ENCODE results near the gene MEGF11. TPM values are rescaled to one million over a fixed set of nuclear protein-coding genes. Genes with fewer than 3 reads are reported as not detected.

The MEGF11 gene
- total RNA-seq, 2 experiments from 2014 or later, result 3.3 to 6.8 TPM

DNA sequence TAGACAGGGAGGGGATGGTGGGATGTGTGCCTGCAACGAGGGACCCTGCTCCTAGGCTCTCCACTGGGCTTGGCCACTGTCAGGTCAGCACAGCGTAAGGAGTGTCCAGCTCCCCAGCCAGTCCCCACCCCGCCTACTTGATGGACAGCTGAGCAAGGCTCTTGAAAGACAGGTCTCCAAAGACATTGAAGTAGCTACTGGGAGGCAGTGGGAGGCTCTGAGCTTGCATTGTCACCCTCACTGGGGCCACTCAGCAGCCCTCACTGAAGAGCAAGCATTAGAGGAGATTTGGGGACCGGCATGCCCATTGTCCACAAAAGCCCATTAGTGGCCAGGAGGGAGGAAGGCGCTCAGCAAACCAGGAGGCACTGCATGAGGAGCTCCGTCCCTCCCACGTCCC lies 146.5 kb downstream of the MEGF11 start:
- no peak for DNase-seq (ENCODE audit: low spot score)
- H3K9me3 ChIP-seq (ENCODE audit: low read length), result no peaks in the 10 kb centered on the region
- TF ChIP-seq EZH2phosphoT487 (IDR thresholded peaks at IDR 0.05; ENCODE audit: borderline replicate concordance, low read depth, low read length), result no peak
- TF ChIP-seq, protein P1, sequence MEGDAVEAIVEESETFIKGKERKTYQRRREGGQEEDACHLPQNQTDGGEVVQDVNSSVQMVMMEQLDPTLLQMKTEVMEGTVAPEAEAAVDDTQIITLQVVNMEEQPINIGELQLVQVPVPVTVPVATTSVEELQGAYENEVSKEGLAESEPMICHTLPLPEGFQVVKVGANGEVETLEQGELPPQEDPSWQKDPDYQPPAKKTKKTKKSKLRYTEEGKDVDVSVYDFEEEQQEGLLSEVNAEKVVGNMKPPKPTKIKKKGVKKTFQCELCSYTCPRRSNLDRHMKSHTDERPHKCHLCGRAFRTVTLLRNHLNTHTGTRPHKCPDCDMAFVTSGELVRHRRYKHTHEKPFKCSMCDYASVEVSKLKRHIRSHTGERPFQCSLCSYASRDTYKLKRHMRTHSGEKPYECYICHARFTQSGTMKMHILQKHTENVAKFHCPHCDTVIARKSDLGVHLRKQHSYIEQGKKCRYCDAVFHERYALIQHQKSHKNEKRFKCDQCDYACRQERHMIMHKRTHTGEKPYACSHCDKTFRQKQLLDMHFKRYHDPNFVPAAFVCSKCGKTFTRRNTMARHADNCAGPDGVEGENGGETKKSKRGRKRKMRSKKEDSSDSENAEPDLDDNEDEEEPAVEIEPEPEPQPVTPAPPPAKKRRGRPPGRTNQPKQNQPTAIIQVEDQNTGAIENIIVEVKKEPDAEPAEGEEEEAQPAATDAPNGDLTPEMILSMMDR (conservative IDR thresholded peaks at IDR 0.05; ENCODE audit: low read length), result no peak
- no peak overlapping the region for H3K4me2 ChIP-seq (ENCODE audit: low read length)
- BruUV-seq (replicated peaks), result no TSS peak
- H2AFZ ChIP-seq (ENCODE audit: low read length), result no peak overlapping the region
- ChIA-PET POLR2A (interaction anchor here (0.7 kb wide), 1 partner anchor 131 kb away, joined by 3 read pairs; no protein-coding TSS in a partner anchor), CTCF (ENCODE audit: unreplicated experiment) (no interaction called here)
- H3K4me3 ChIP-seq (ENCODE audit: low read depth, low read length, poor library complexity, severe bottlenecking), result no peak overlapping the region
- intact Hi-C loops (cut with micrococcal nuclease; ENCODE audit: unreplicated experiment), result no loop called here
- no peaks in the 10 kb centered on the region for H3K79me2 ChIP-seq (ENCODE audit: insufficient read depth, low read depth, low read length)
- no peaks in the 10 kb centered on the region for H3K36me3 ChIP-seq (ENCODE audit: insufficient read depth, low read length)
- no peaks in the 10 kb centered on the region for H4K20me1 ChIP-seq (ENCODE audit: insufficient read depth, low read length)
- H3K27ac ChIP-seq (ENCODE audit: low read depth, low read length, poor library complexity, severe bottlenecking), result no peak overlapping the region
- H3K4me1 ChIP-seq (ENCODE audit: insufficient read depth, low read length, poor library complexity, severe bottlenecking), result no peaks in the 10 kb centered on the region
- H3K9me2 ChIP-seq (ENCODE audit: insufficient read depth, low read length), result no peaks in the 10 kb centered on the region

DNA sequence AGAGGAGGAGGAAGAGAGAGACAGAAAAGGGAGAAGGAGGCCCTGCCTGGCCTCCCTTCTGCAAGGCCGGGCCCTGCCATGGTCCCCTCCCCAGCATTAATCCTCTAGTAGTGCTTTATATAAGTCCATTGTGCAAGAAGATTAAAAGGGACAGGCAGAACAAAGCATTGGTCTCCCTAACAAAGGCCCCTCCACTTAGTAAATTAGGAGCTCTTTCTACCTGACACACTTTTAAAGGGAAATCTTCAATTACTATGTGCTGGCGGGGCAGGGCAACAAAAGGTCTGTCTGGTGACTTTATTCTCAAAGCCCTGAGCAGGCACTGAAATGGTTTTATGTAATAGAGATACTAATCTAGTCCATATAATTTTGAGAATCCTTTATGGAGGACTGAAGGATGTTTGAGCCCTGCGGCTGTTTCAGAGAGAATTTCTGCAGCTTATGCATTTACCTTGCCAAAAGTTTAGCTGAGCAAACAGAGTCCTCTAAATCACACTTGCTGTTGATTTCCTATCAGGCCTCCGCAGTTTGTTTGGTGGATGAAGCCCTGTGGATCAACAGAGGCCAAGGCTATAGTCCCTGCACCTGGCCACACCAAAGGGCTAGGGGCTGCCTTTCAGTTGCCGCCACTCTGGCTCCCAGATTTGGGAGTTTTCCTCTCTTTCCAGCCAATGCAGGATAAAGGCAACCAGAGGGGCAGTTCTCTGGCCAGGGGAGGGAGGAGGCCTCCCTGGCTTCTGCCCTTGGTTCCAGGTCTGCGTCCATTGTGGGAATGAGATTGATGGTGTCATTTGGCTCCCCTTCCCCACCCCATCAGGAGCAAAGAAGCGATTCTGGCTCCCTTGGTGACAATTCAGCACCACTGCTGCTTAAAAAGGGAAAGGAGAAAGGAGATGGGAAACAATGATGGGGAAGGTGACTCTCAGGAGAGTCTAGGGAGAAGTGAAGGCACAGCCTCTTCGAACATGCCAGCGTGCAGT lies 148.0 kb downstream of the MEGF11 start:
- no peaks in the 10 kb centered on the region for H3K9me3 ChIP-seq (ENCODE audit: low read length)
- no peak overlapping the region for H3K27ac ChIP-seq (ENCODE audit: low read depth, low read length, poor library complexity, severe bottlenecking)
- no peaks in the 10 kb centered on the region for H3K36me3 ChIP-seq (ENCODE audit: insufficient read depth, low read length)
- TF ChIP-seq, protein P1 (conservative IDR thresholded peaks at IDR 0.05; ENCODE audit: low read length), result no peak
- no peak for TF ChIP-seq EZH2phosphoT487 (IDR thresholded peaks at IDR 0.05; ENCODE audit: borderline replicate concordance, low read depth, low read length)
- H3K9me2 ChIP-seq (ENCODE audit: insufficient read depth, low read length), result no peaks in the 10 kb centered on the region
- no peak overlapping the region for H2AFZ ChIP-seq (ENCODE audit: low read length)
- no TSS peak for BruUV-seq (replicated peaks)
- no peaks in the 10 kb centered on the region for H3K79me2 ChIP-seq (ENCODE audit: insufficient read depth, low read depth, low read length)
- no peak overlapping the region for H3K4me2 ChIP-seq (ENCODE audit: low read length)
- H3K4me3 ChIP-seq (ENCODE audit: low read depth, low read length, poor library complexity, severe bottlenecking), result no peak overlapping the region
- H3K4me1 ChIP-seq (ENCODE audit: insufficient read depth, low read length, poor library complexity, severe bottlenecking), result no peaks in the 10 kb centered on the region
- no peaks in the 10 kb centered on the region for H4K20me1 ChIP-seq (ENCODE audit: insufficient read depth, low read length)
- ChIA-PET POLR2A (no interaction called here), CTCF (ENCODE audit: unreplicated experiment) (no interaction called here)
- intact Hi-C loops (cut with micrococcal nuclease; ENCODE audit: unreplicated experiment), result no loop called here
- no peak for DNase-seq (ENCODE audit: low spot score)

DNA sequence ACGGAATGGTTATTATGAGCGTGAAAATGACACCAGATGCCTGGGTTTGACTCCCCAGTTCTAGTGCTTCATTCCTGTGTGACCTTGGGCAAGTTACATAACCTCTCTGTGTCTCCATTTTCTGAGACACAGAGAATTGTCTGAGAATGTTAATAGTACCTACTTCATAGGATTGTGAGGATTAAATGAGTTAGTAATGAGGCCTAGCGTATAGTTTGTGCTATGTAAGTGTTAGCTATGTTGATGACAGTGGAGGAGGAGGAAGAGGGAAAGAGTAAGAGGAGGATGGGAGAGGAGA lies 150.3 kb downstream of the MEGF11 start:
- Histone ChIP-seq H2AFZ (ENCODE audit: low read length) (no peak overlapping the region), H3K4me3 (ENCODE audit: low read depth, low read length, poor library complexity, severe bottlenecking) (no peak overlapping the region), H4K20me1 (ENCODE audit: insufficient read depth, low read length) (no peaks in the 10 kb centered on the region), H3K27ac (ENCODE audit: low read depth, low read length, poor library complexity, severe bottlenecking) (no peak overlapping the region), H3K9me2 (ENCODE audit: insufficient read depth, low read length) (no peaks in the 10 kb centered on the region), H3K4me2 (ENCODE audit: low read length) (no peak overlapping the region), H3K79me2 (ENCODE audit: insufficient read depth, low read depth, low read length) (no peaks in the 10 kb centered on the region), H3K36me3 (ENCODE audit: insufficient read depth, low read length) (no peaks in the 10 kb centered on the region), H3K9me3 (ENCODE audit: low read length) (no peaks in the 10 kb centered on the region), H3K4me1 (ENCODE audit: insufficient read depth, low read length, poor library complexity, severe bottlenecking) (no peaks in the 10 kb centered on the region)
- no TSS peak for BruUV-seq (replicated peaks)
- ChIA-PET CTCF (ENCODE audit: unreplicated experiment) (no interaction called here), POLR2A (no interaction called here)
- TF ChIP-seq, protein P1 (conservative IDR thresholded peaks at IDR 0.05; ENCODE audit: low read length), result no peak
- no peak for TF ChIP-seq EZH2phosphoT487 (IDR thresholded peaks at IDR 0.05; ENCODE audit: borderline replicate concordance, low read depth, low read length)
- intact Hi-C loops (cut with micrococcal nuclease; ENCODE audit: unreplicated experiment), result no loop called here
- DNase-seq (ENCODE audit: low spot score), result no peak
